OCI-M1 (cell line): Measurements from ENCODE around the gene LILRB4.
"Not testable (repeated sequence)": the region's sequence is repeated elsewhere in the genome, so short reads cannot be mapped to it uniquely, and the experiment has no call there.

ENCODE experiments used
- DNase-seq: peaks from one replicate; lab custom pipeline; 2025; lab: John Stamatoyannopoulos, UW

Gene LILRB4

GRCh38 chr19:54650108-54650655 lies 12.6 kb upstream of the LILRB4 start:
- no peak for DNase-seq

GRCh38 chr19:54653181-54653809 lies 9.5 kb upstream of the LILRB4 start:
- peak; percentile 61 for DNase-seq

GRCh38 chr19:54654447-54655321 lies 8.1 kb upstream of the LILRB4 start:
- DNase-seq, result peak; percentile 57

- no peak for DNase-seq
Observed at GRCh38 chr19:54659300-54659699, 3.5 kb upstream of the LILRB4 start.

- DNase-seq, result no peak
Observed at GRCh38 chr19:54660306-54660705, 2.5 kb upstream of the LILRB4 start.

- DNase-seq, result no peak
Observed at GRCh38 chr19:54660964-54661363, 1.8 kb upstream of the LILRB4 start.

- DNase-seq, result no peak
Observed at GRCh38 chr19:54661846-54662481, 821 bp upstream of the LILRB4 start.

- no peak for DNase-seq
Observed at GRCh38 chr19:54665530-54665929, 2.7 kb downstream of the LILRB4 start.

- no peak for DNase-seq
Observed at GRCh38 chr19:54667217-54667616, 4.4 kb downstream of the LILRB4 start.

GRCh38 chr19:54668353-54668752 lies 5.6 kb downstream of the LILRB4 start:
- no peak for DNase-seq

- DNase-seq, result no peak
Observed at GRCh38 chr19:54670576-54671357, 8.0 kb downstream of the LILRB4 start.

GRCh38 chr19:54673222-54673621 lies 10.4 kb downstream of the LILRB4 start:
- no peak for DNase-seq

GRCh38 chr19:54674021-54674617 lies 11.3 kb downstream of the LILRB4 start:
- peak; percentile 76 for DNase-seq

- DNase-seq, result peak; percentile 75
Observed at GRCh38 chr19:54676210-54676834, 13.5 kb downstream of the LILRB4 start.

GRCh38 chr19:54677217-54677616 lies 14.4 kb downstream of the LILRB4 start:
- no peak for DNase-seq

GRCh38 chr19:54681596-54681995 lies 18.8 kb downstream of the LILRB4 start:
- DNase-seq, result not testable (repeated sequence)

GRCh38 chr19:54682306-54682856 lies 19.6 kb downstream of the LILRB4 start:
- no peak for DNase-seq

- DNase-seq, result peak; percentile 79
Observed at GRCh38 chr19:54684527-54684926, 21.7 kb downstream of the LILRB4 start.

- DNase-seq, result no peak
Observed at GRCh38 chr19:54691582-54692297, 29.0 kb downstream of the LILRB4 start.

- no peak for DNase-seq
Observed at GRCh38 chr19:54692298-54692615, 29.5 kb downstream of the LILRB4 start.
